Gastroesophageal sphincter (tissue), 4 donors: ENCODE data around the gene ANKRD13C. TPM values are rescaled to one million over a fixed set of nuclear protein-coding genes. Genes with fewer than 3 reads are reported as not detected.
A peak's percentile ranks its signal among the peaks of the same experiment; 100 is the strongest.
"Not testable (repeated sequence)": the region's sequence is repeated elsewhere in the genome, so short reads cannot be mapped to it uniquely, and the experiment has no call there.

ENCODE experiments used
- ATAC-seq: fragments of 150-250 bp; one replicate; pipeline ENCODE4 v1.9.1; 2016; ENCODE audit warnings: mild to moderate bottlenecking, moderate library complexity
- H3K27ac ChIP-seq, 4 donors: fragments of 200-600 bp; sonication (generic) in 3 of 4; 1 replicate in 3 of 4; 2 replicates in 1 of 4; pipeline ENCODE4 v1.5.1; 2016 to 2019
- H3K27me3 ChIP-seq: fragments of 200-600 bp; sonication (generic); one replicate; pipeline ENCODE4 v1.5.1; 2019
- H3K36me3 ChIP-seq, 2 donors: fragments of 200-600 bp; sonication (generic); one replicate each; pipeline ENCODE4 v1.5.1; 2019; ENCODE audit warnings: control low read depth in 1 of 2
- H3K4me1 ChIP-seq, 3 donors: fragments of 200-600 bp; sonication (generic); 1 replicate in 2 of 3; 2 replicates in 1 of 3; pipeline ENCODE4 v1.5.1; 2016 to 2019; ENCODE audit warnings: control low read depth in 2 of 3
- H3K4me3 ChIP-seq, 2 donors: fragments of 200-600 bp; sonication (generic); one replicate each; pipeline ENCODE4 v1.5.1; 2019; ENCODE audit warnings: mild to moderate bottlenecking in 1 of 2, moderate library complexity in 1 of 2
- H3K9me3 ChIP-seq, 3 donors: fragments of 200-600 bp; sonication (generic); one replicate each; pipeline ENCODE4 v1.5.1; 2017 to 2019; ENCODE audit warnings: control low read depth in 2 of 3
- EP300 ChIP-seq: sonication (generic); formaldehyde crosslinking; IDR thresholded peaks from one replicate; pipeline ENCODE4 v1.6.1; 2017; ENCODE audit warnings: antibody characterized with exemption, mild to moderate bottlenecking
- POLR2A ChIP-seq, 2 donors: fragments of 450-650 bp; IDR thresholded peaks; one replicate each; pipeline ENCODE4 v1.6.1; 2017; ENCODE audit warnings: antibody characterized with exemption in 2 of 2, mild to moderate bottlenecking in 2 of 2, moderate library complexity in 1 of 2
- POLR2AphosphoS5 ChIP-seq: sonication (generic); formaldehyde crosslinking; IDR thresholded peaks from one replicate; pipeline ENCODE4 v1.6.1; 2017; ENCODE audit warnings: antibody characterized with exemption
- WGBS, 2 donors: methylation state at CpG; one replicate each; pipeline ENCODE4 v1.1.5; 2018; ENCODE audit warnings: low coverage in 1 of 2; 5-methylcytosine and 5-hydroxymethylcytosine counted together
- total RNA-seq, 4 donors: library from RNA; depleted of rRNA; stranded (reverse); fragments of >200 nt; gene quantifications; one replicate each; pipeline ENCODE4 v1.1.0, GENCODE V29; 2016
- TF ChIP-seq, protein P1 (sequence below), 4 experiments: fragments of 200-600 bp in 2 of 4; fragments of 450-650 bp in 2 of 4; sonication (generic) in 1 of 4; IDR thresholded peaks; one replicate each; pipeline ENCODE4 v1.5.1; 2017 to 2019; ENCODE audit warnings: antibody characterized with exemption in 4 of 4, mild to moderate bottlenecking in 2 of 4, moderate library complexity in 2 of 4

ANKRD13C gene
- total RNA-seq, 4 donors from 2014 or later, result 20.5 to 37.5 (median 26.5) TPM

GRCh38 chr1:70353044-70353443, 1.5 kb downstream of the ANKRD13C start:
- Histone ChIP-seq H3K4me1 (peaks cover 0 to 68% (median 13%) of the 10 kb centered on the region in 3 donors), H3K36me3 (peaks cover 0 to 9% of the 10 kb centered on the region in 2 donors), H3K27ac (peak overlapping the region in 1 of 4 donors; percentile 96), H3K27me3 (no peaks in the 10 kb centered on the region), H3K4me3 (peak overlapping the region; percentile 85 to 90), H3K9me3 (no peaks in the 10 kb centered on the region)
- WGBS, 2 donors, result 19 to 29% methylated on average over 4 of the region's 4 CpGs
- no peak for ATAC-seq
- TF ChIP-seq POLR2AphosphoS5 (no peak), EP300 (no peak), POLR2A (IDR thresholded peaks at IDR 0.05) (no peak)
- TF ChIP-seq, protein P1, sequence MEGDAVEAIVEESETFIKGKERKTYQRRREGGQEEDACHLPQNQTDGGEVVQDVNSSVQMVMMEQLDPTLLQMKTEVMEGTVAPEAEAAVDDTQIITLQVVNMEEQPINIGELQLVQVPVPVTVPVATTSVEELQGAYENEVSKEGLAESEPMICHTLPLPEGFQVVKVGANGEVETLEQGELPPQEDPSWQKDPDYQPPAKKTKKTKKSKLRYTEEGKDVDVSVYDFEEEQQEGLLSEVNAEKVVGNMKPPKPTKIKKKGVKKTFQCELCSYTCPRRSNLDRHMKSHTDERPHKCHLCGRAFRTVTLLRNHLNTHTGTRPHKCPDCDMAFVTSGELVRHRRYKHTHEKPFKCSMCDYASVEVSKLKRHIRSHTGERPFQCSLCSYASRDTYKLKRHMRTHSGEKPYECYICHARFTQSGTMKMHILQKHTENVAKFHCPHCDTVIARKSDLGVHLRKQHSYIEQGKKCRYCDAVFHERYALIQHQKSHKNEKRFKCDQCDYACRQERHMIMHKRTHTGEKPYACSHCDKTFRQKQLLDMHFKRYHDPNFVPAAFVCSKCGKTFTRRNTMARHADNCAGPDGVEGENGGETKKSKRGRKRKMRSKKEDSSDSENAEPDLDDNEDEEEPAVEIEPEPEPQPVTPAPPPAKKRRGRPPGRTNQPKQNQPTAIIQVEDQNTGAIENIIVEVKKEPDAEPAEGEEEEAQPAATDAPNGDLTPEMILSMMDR (IDR thresholded peaks at IDR 0.05), result no peak

DNA sequence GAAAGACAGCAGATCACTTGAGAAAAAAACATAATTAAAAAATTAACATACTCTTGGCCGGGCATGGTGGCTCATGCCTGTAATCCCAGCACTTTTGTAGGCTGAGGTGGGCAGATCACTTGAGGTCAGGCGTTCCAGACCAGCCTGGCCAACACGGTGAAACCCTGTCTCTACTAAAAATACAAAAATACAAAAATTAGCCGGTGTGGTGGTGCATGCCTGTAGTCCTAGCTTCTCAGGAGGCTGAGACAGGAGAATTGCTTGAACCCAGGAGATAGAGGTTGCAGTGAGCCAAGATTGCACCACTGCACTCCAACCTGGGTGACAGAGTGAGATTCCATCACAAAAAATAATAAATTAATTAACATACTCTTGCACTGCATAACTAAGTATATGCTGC, 4.7 kb downstream of the ANKRD13C start:
- H3K4me1 ChIP-seq, result peaks cover 0 to 75% (median 5%) of the 10 kb centered on the region in 3 donors
- 76 to 84% methylated on average over 3 to 4 of the region's 4 CpGs for WGBS, 2 donors
- H3K27me3 ChIP-seq, H3K27ac ChIP-seq, H3K4me3 ChIP-seq, ATAC-seq, H3K36me3 ChIP-seq, H3K9me3 ChIP-seq: not testable (repeated sequence)

DNA sequence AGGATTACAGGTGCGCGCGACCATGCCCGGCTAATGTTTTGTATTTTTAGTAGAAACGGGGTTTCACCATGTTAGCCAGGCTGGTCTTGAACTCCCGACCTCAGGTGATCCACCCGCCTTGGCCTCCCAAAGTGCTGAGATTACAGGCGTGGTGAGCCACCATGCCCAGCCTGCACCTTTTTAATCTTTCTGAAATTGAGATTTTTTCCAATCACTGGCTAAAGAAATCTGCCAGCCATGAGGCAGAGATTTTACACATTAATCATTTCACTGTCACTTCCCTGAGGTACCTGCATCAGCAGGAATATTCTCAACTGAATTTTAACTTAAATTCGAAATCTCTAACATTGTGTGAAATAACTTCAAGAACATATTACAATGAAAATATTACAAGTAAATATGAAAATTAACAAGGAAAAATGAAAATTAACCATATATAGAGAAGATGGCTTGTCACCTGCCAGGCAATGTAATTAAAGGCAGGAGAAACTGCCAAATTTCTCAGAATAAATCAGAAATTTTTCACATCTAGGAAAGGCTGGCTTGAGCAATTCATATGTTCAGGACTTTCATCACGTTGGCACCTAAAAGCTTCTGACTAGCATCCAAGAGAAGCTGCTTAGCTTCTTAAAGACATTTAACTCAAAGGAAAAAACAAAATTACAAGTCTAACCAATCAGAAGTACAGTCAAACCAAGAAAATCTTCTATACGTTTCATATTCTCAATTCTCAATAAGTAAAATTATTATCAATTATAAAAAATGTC, 5.9 kb downstream of the ANKRD13C start:
- ATAC-seq, result no peak
- peaks cover 0 to 9% of the 10 kb centered on the region in 2 donors for H3K36me3 ChIP-seq
- no peak overlapping the region for H3K4me3 ChIP-seq
- TF ChIP-seq EP300, result no peak
- TF ChIP-seq POLR2A (IDR thresholded peaks at IDR 0.05), result no peak
- no peak for TF ChIP-seq POLR2AphosphoS5
- TF ChIP-seq, protein P1 (IDR thresholded peaks at IDR 0.05), result no peak
- H3K9me3 ChIP-seq, result no peaks in the 10 kb centered on the region
- 73 to 82% methylated on average over 4 to 10 of the region's 11 CpGs for WGBS, 2 donors
- no peaks in the 10 kb centered on the region for H3K27me3 ChIP-seq
- peaks cover 0 to 78% (median 5%) of the 10 kb centered on the region in 3 donors for H3K4me1 ChIP-seq
- H3K27ac ChIP-seq, result no peak overlapping the region

DNA sequence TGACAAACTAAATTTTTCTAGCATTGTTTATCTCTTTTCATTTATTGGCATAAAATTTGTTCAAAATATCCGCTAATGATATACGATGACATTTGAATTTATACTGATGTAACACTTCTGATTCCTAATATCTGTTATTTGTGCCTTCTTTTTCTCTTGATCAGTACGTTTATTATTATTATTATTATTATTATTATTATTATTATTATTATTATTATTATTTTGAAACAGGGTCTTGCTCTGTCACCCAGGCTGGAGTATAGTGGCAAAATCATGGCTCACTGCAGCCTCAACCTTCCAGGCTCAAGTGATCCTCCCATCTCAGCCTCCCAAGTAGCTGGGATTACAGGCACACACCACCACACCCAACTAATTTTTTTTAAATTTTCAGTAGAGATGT, 14.9 kb downstream of the ANKRD13C start:
- H3K27ac ChIP-seq, ATAC-seq, H3K4me3 ChIP-seq, H3K9me3 ChIP-seq, H3K27me3 ChIP-seq: not testable (repeated sequence)
- Histone ChIP-seq H3K36me3 (peaks cover 0 to 15% of the 10 kb centered on the region in 2 donors), H3K4me1 (peaks cover 0 to 11% (median 0%) of the 10 kb centered on the region in 3 donors)
- 95 to 100% methylated on average over 2 to 3 of the region's 3 CpGs for WGBS, 2 donors

GRCh38 chr1:70336050-70336449, 18.5 kb downstream of the ANKRD13C start:
- no peak overlapping the region for H3K27ac ChIP-seq
- TF ChIP-seq EP300 (no peak), POLR2A (IDR thresholded peaks at IDR 0.05) (no peak), POLR2AphosphoS5 (no peak)
- TF ChIP-seq, protein P1 (IDR thresholded peaks at IDR 0.05), result no peak

GRCh38 chr1:70334436-70334835, 20.1 kb downstream of the ANKRD13C start:
- ATAC-seq, result no peak
- H3K4me3 ChIP-seq, result no peak overlapping the region
- no peaks in the 10 kb centered on the region for H3K27me3 ChIP-seq
- no peaks in the 10 kb centered on the region for H3K4me1 ChIP-seq
- no peaks in the 10 kb centered on the region for H3K9me3 ChIP-seq
- TF ChIP-seq POLR2A (IDR thresholded peaks at IDR 0.05), result no peak
- TF ChIP-seq, protein P1 (IDR thresholded peaks at IDR 0.05), result no peak
- no peak for TF ChIP-seq POLR2AphosphoS5
- no peak for TF ChIP-seq EP300
- no peak overlapping the region for H3K27ac ChIP-seq
- H3K36me3 ChIP-seq, result peaks cover 0 to 26% of the 10 kb centered on the region in 2 donors
- 82 to 100% methylated on average over 2 to 3 of the region's 9 CpGs for WGBS, 2 donors

More at GRCh38 chr1:70336050-70336449, 18.5 kb downstream of the ANKRD13C start:
- Histone ChIP-seq H3K9me3 (no peaks in the 10 kb centered on the region), H3K4me1 (no peaks in the 10 kb centered on the region), H3K36me3 (peaks cover 0 to 26% of the 10 kb centered on the region in 2 donors), H3K27me3 (no peaks in the 10 kb centered on the region), H3K4me3 (no peak overlapping the region)
- no peak for ATAC-seq
